A673 (cell line): ENCODE results near the gene PCBP2.

Experiments
- CTCF ChIP-seq: fragments of 300-800, 200-600 bp; sonication (generic); conservative IDR thresholded peaks from 2 replicates; pipeline ENCODE4 v1.5.1; 2017; ENCODE audit warnings: low read depth, mild to moderate bottlenecking, antibody characterized with exemption, low read length, moderate library complexity, mixed read lengths
- EZH2 ChIP-seq: fragments of 200-600 bp; sonication (generic); IDR thresholded peaks from 2 replicates; pipeline ENCODE4 v1.6.1; 2017; ENCODE audit warnings: borderline replicate concordance, low read depth, mild to moderate bottlenecking, mixed read lengths, antibody characterized with exemption, low read length; ENCODE audit not compliant: poor library complexity, severe bottlenecking

GRCh38 chr12:53516758-53517455 is 65.0 kb downstream of the PCBP2 start:
- TF ChIP-seq CTCF (no peak), EZH2 (no peak)
